HG03558 (cell line): ENCODE measurements around the gene RTEL1.
"Not testable (repeated sequence)": the region's sequence is repeated elsewhere in the genome, so short reads cannot be mapped to it uniquely, and the experiment has no call there.

Experiments
- ATAC-seq: cut with Tn5 transposase; IDR thresholded peaks from one replicate; pipeline ENCODE4 v1.9.1; 2021; ENCODE audit warnings: moderate number of reproducible peaks; ENCODE audit not compliant: unreplicated experiment; ENCODE audit errors: extremely low read depth

The RTEL1 gene

GRCh38 chr20:63645218-63645617 lies 12.9 kb upstream of the RTEL1 start:
- no peak for ATAC-seq

- ATAC-seq: no peak
These were observed 9.9 kb upstream of the RTEL1 start for GRCh38 chr20:63648190-63648589.

GRCh38 chr20:63648895-63649589 lies 9.1 kb upstream of the RTEL1 start:
- no peak for ATAC-seq

- not testable (repeated sequence) for ATAC-seq
These were observed 7.6 kb upstream of the RTEL1 start for GRCh38 chr20:63650486-63650885.

- no peak for ATAC-seq
These were observed 6.2 kb upstream of the RTEL1 start for GRCh38 chr20:63651942-63652191.

- ATAC-seq: no peak
These were observed 5.7 kb upstream of the RTEL1 start for GRCh38 chr20:63652192-63652980.

GRCh38 chr20:63653041-63653973 lies 4.8 kb upstream of the RTEL1 start, which contains the start of gene STMN3:
Gene STMN3, minus strand, starts transcription at chr20:63653424. Its CDS starts 79 bp downstream, at chr20:63653345.
- ATAC-seq: no peak

- ATAC-seq: no peak
These were observed 4.0 kb upstream of the RTEL1 start for GRCh38 chr20:63653974-63654668.

GRCh38 chr20:63655249-63655648 lies 2.9 kb upstream of the RTEL1 start:
- no peak for ATAC-seq

- no peak for ATAC-seq
These were observed 1.7 kb upstream of the RTEL1 start for GRCh38 chr20:63656451-63656850.

GRCh38 chr20:63657260-63657936 lies 714 bp upstream of the RTEL1 start:
- ATAC-seq: no peak

- ATAC-seq: peak; percentile 13
These were observed 656 bp downstream of the RTEL1 start for GRCh38 chr20:63658749-63659187.

GRCh38 chr20:63659370-63659769 lies 1.3 kb downstream of the RTEL1 start:
- no peak for ATAC-seq

- ATAC-seq: not testable (repeated sequence)
These were observed 2.1 kb downstream of the RTEL1 start for GRCh38 chr20:63660174-63660573.

GRCh38 chr20:63660622-63661021 lies 2.5 kb downstream of the RTEL1 start:
- no peak for ATAC-seq

GRCh38 chr20:63661108-63661507 lies 3.0 kb downstream of the RTEL1 start:
- no peak for ATAC-seq

- no peak for ATAC-seq
These were observed 4.1 kb downstream of the RTEL1 start for GRCh38 chr20:63661959-63662812.

- ATAC-seq: no peak
These were observed 4.7 kb downstream of the RTEL1 start for GRCh38 chr20:63662813-63663189.
